ENCODE results near the gene LRRC75A.

DNA sequence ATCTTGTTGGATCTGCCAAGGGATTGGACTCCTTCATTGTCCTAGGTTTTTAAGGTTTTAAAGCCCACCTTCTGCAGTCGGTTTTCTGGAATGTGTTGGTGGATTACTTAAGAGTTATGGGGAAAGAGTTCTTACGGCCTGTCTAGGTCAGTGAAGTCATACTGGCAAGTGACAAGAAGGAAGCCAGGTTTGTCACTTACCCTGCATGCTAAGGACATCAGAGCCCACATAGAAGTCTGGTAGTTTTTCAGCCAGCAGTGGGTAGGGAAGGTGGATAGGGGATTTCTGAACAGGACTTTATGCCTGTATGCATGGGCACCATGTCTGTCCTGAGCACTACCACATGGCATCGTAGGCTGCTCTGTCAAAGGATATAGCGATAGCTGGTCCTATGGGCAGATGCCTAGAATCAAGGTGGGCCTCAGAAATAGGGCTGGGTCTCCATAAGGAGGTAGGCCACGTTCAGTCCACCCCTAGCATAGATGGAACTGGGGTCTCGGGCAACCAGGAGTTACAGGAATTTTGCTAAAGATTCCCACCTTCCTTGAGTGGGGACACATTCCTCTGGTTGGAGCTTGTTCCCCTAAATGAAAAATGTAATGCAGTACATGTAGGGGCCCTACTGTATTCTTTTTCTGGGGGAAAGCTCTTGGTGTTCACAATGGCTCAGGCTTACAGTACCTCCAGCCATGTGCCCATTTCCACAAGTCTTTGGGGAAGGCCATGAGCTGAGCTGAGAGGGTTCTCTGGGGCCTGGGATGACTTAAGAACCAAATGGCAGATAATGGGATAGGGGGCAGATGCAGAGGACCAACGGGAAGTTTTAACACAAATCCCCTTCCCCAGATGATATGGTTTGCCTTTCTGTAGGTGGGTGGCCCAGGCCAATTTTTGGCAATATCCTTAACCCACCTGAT, 49.1 kb downstream of the LRRC75A start:
- TF ChIP-seq, protein P1, sequence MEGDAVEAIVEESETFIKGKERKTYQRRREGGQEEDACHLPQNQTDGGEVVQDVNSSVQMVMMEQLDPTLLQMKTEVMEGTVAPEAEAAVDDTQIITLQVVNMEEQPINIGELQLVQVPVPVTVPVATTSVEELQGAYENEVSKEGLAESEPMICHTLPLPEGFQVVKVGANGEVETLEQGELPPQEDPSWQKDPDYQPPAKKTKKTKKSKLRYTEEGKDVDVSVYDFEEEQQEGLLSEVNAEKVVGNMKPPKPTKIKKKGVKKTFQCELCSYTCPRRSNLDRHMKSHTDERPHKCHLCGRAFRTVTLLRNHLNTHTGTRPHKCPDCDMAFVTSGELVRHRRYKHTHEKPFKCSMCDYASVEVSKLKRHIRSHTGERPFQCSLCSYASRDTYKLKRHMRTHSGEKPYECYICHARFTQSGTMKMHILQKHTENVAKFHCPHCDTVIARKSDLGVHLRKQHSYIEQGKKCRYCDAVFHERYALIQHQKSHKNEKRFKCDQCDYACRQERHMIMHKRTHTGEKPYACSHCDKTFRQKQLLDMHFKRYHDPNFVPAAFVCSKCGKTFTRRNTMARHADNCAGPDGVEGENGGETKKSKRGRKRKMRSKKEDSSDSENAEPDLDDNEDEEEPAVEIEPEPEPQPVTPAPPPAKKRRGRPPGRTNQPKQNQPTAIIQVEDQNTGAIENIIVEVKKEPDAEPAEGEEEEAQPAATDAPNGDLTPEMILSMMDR (IDR thresholded peaks at IDR 0.05): no peak
- TF ChIP-seq POLR2AphosphoS5 (IDR thresholded peaks at IDR 0.05) (no peak), POLR2A (IDR thresholded peaks at IDR 0.05) (no peak)

All from prostate gland (tissue), 2 donors.